ENCODE data around the gene PRKAG2.
"Not testable (repeated sequence)": the region's sequence is repeated elsewhere in the genome, so short reads cannot be mapped to it uniquely, and the experiment has no call there.

PRKAG2 gene

DNA sequence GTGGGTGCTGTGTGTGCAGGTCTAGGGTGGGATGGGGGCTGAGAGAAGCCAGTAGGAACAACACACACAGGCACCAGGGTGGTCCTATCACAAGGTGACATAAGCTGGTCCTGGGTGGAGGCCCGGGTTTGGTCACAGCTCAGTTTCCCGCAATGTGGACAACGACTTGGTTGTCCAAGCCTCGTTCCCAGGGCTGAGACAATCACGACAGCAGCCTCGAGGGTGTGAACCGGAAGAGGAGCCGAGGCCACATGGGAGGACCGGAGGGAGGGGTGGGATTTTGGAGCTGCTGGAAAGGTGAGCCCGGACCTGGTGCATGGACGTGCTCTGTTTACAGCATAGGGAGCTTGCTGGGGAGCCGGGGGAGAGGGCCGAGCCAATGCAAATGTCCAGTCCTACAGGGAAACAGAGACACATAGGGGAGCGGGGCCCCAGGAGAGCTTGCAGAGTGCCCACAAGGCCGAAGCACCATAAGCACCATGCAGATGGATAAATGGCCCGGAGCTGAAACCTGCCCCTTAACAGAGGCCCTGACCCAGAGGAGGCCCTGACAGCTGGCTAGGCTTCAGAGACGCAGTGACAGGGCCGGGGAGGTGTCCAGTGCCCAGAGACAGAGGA is 92.8 kb downstream of the PRKAG2 start:
- Mint-ChIP-seq H3K27me3 (no peaks in the 10 kb centered on the region), H3K36me3 (peaks cover 1% of the 10 kb centered on the region), H3K4me3 (no peak overlapping the region), H3K27ac (no peak overlapping the region), H3K4me1 (peaks cover 15% of the 10 kb centered on the region), H3K9me3 (no peaks in the 10 kb centered on the region)

- Mint-ChIP-seq H3K4me3 (peak overlapping the region; percentile 89), H3K27me3 (no peaks in the 10 kb centered on the region), H3K9me3 (no peaks in the 10 kb centered on the region), H3K4me1 (peaks cover 9% of the 10 kb centered on the region), H3K36me3 (peaks cover 6% of the 10 kb centered on the region), H3K27ac (peak overlapping the region; percentile 30)
Observed at GRCh38 chr7:151782598-151783448, 94.1 kb downstream of the PRKAG2 start.

- H3K9me3 Mint-ChIP-seq, H3K27me3 Mint-ChIP-seq, H3K36me3 Mint-ChIP-seq, H3K27ac Mint-ChIP-seq, H3K4me1 Mint-ChIP-seq: not testable (repeated sequence)
- peak overlapping the region; percentile 89 for H3K4me3 Mint-ChIP-seq
Observed at GRCh38 chr7:151782256-151782597, 94.7 kb downstream of the PRKAG2 start.

GRCh38 chr7:151781161-151781845 is 95.6 kb downstream of the PRKAG2 start:
- peaks cover 9% of the 10 kb centered on the region for H3K4me1 Mint-ChIP-seq
- H3K9me3 Mint-ChIP-seq = no peaks in the 10 kb centered on the region
- H3K27me3 Mint-ChIP-seq = no peaks in the 10 kb centered on the region
- no peak overlapping the region for H3K4me3 Mint-ChIP-seq
- H3K36me3 Mint-ChIP-seq = peaks cover 6% of the 10 kb centered on the region
- no peak overlapping the region for H3K27ac Mint-ChIP-seq

DNA sequence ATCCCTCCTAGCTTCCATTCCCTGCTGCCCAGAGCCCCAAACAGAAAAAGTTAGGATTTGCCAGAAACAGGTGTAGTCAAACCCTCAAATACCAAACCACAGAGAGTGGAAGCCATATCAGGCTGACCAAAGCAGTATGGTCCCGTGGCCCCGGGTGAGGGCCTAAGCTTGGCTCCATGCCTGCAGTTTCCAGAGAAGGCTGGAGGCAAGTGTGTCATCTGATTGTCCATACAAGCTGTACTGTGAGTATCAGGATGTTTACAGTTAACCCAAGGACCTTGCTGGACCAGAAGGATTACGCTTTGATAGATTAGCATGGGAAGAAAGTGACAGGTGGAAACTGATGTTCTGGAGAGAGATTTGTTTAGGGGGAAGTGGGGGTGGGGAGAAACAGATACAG is 96.3 kb downstream of the PRKAG2 start:
- Mint-ChIP-seq H3K36me3 (peaks cover 6% of the 10 kb centered on the region), H3K27ac (no peak overlapping the region), H3K27me3 (no peaks in the 10 kb centered on the region), H3K4me1 (peaks cover 9% of the 10 kb centered on the region), H3K4me3 (no peak overlapping the region), H3K9me3 (no peaks in the 10 kb centered on the region)

- Mint-ChIP-seq H3K36me3 (peaks cover 6% of the 10 kb centered on the region), H3K4me1 (peaks cover 11% of the 10 kb centered on the region), H3K27me3 (no peaks in the 10 kb centered on the region), H3K9me3 (no peaks in the 10 kb centered on the region), H3K4me3 (no peak overlapping the region), H3K27ac (no peak overlapping the region)
Observed at GRCh38 chr7:151779678-151780077, 97.2 kb downstream of the PRKAG2 start.

GRCh38 chr7:151779255-151779654 is 97.7 kb downstream of the PRKAG2 start:
- H3K9me3 Mint-ChIP-seq = no peaks in the 10 kb centered on the region
- H3K27ac Mint-ChIP-seq = no peak overlapping the region
- peaks cover 12% of the 10 kb centered on the region for H3K4me1 Mint-ChIP-seq
- no peaks in the 10 kb centered on the region for H3K27me3 Mint-ChIP-seq
- no peak overlapping the region for H3K4me3 Mint-ChIP-seq
- peaks cover 6% of the 10 kb centered on the region for H3K36me3 Mint-ChIP-seq

- H3K4me1 Mint-ChIP-seq = peaks cover 12% of the 10 kb centered on the region
- H3K27ac Mint-ChIP-seq = no peak overlapping the region
- no peaks in the 10 kb centered on the region for H3K9me3 Mint-ChIP-seq
- H3K36me3 Mint-ChIP-seq = peaks cover 6% of the 10 kb centered on the region
- H3K4me3 Mint-ChIP-seq = no peak overlapping the region
- no peaks in the 10 kb centered on the region for H3K27me3 Mint-ChIP-seq
Observed at GRCh38 chr7:151777908-151778670, 98.8 kb downstream of the PRKAG2 start.

DNA sequence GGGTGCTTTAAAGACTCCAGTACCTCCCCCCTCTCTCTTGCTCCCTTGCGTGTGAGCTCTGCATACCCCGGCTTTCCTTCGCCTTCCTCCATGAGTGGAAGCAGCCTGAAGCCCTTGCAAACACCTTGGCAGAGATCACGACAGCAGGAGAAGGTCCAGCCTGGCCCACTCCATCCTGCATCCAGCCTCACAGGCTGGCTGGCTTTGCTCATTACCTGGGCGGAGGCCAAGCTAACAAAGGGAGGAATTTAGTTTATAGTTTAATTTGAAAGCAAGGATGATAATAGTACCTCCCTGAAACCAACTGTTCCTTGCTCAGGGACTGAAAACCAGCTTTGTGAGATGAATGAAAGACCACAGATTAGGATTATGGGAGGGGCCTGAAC is 99.4 kb downstream of the PRKAG2 start:
- Mint-ChIP-seq H3K4me1 (peaks cover 9% of the 10 kb centered on the region), H3K4me3 (no peak overlapping the region)

DNA sequence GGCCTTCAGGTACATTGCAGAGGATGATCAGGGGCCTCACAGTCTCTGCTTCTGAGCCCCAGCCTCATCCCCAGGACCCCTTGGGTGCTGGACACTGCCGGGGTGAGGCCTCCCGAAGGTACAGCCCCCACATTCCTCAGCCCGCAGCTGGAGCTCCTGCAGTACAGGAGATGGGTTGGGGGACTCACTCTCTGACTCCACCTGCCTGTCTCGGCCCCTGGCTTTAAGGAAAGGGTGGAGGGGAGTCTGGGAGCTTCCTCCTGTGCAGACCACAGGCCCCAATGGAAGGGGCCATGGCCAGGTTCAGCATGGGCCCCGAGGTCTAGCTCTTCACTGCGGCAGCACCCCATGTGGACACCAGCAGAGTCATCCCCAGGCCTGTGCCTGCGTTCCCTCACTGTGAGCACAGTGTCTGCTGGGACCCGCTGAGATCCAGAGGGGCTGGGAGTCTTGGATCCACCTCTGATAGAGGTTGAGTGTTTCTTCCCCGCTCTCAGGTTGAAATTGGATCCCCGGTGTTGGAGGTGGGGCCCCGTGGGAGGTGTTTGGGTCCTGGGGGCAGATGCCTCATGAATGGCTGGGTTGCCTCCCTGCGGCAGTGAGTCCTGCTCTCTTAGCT is 99.9 kb downstream of the PRKAG2 start:
- no peak overlapping the region for H3K4me3 Mint-ChIP-seq
- H3K9me3 Mint-ChIP-seq = no peaks in the 10 kb centered on the region
- H3K27me3 Mint-ChIP-seq = no peaks in the 10 kb centered on the region
- H3K27ac Mint-ChIP-seq = no peak overlapping the region
- H3K4me1 Mint-ChIP-seq = peaks cover 9% of the 10 kb centered on the region
- peaks cover 6% of the 10 kb centered on the region for H3K36me3 Mint-ChIP-seq

More for the DNA sequence above, 99.4 kb downstream of the PRKAG2 start:
- peaks cover 6% of the 10 kb centered on the region for H3K36me3 Mint-ChIP-seq
- no peaks in the 10 kb centered on the region for H3K27me3 Mint-ChIP-seq
- H3K9me3 Mint-ChIP-seq = no peaks in the 10 kb centered on the region
- no peak overlapping the region for H3K27ac Mint-ChIP-seq

DNA sequence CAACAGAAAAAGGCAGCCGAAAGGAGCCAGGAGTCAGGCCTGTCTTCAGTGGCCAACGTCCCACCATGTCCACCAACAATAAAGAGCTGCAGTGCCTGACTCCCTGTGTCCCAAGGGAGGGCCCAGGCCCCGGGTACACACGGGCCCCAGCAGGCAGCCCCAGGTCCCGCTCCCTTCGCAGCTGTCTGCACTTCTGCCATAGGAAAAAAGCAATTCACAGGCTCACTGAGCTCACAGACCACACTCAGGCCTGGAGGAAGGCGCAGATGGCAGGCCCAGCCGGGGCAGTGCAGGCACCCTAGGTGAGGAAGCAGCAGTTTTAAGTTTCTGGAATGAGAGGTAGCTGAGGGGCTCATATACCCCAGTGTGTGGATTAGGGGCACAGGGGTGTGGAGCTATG is 100.5 kb downstream of the PRKAG2 start:
- no peaks in the 10 kb centered on the region for H3K9me3 Mint-ChIP-seq
- no peak overlapping the region for H3K27ac Mint-ChIP-seq
- H3K27me3 Mint-ChIP-seq = no peaks in the 10 kb centered on the region
- H3K36me3 Mint-ChIP-seq = peaks cover 6% of the 10 kb centered on the region
- no peak overlapping the region for H3K4me3 Mint-ChIP-seq
- peaks cover 12% of the 10 kb centered on the region for H3K4me1 Mint-ChIP-seq

DNA sequence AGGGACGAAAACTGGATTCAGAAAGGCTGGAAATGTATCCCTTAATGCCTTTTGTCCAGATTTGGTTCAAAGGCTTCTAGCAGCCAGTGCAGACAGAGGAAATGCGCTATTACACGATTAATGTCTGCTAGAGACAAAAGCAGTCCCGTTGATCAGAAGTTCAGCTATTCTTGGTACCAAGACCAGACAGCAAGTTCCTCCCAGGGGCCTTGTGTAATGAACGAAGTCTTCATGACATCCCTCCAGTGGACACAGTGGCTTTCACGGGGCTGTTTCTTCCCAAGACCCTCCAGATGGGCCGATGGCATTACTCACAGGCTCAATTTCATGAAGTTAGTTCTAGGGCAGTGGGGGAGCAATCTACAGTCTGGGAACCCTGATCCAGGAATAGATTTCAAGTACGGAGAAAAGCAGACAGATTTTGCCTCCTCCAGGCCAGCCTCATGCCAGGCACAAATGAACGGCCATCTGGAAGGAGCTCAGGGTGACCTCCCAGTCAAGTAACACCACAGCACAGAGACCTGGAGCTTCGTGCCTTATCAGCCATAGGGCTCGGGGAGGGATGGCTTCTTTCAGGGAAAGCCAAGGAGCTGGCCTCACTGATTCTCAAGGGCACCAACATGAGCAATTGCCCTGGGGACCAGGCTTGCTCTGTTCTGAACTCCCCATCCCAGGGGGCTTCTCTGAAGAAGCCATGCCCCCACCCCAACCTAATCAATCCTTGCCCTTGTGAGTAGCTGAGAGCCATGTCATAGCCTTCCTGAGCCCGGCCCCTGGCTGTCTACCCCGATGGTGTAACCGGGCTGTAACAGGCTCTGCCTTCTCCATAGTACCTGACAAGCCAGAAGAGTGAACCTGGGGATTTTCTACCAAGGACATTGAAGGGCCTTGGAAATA is 101.1 kb downstream of the PRKAG2 start:
- Mint-ChIP-seq H3K36me3 (peaks cover 6% of the 10 kb centered on the region), H3K4me3 (no peak overlapping the region), H3K4me1 (peaks cover 17% of the 10 kb centered on the region), H3K27me3 (no peaks in the 10 kb centered on the region), H3K9me3 (no peaks in the 10 kb centered on the region), H3K27ac (no peak overlapping the region)

- Mint-ChIP-seq H3K4me3 (no peak overlapping the region), H3K36me3 (peaks cover 6% of the 10 kb centered on the region), H3K9me3 (no peaks in the 10 kb centered on the region), H3K4me1 (peaks cover 23% of the 10 kb centered on the region), H3K27ac (no peak overlapping the region), H3K27me3 (no peaks in the 10 kb centered on the region)
Observed at GRCh38 chr7:151774951-151775350, 102.0 kb downstream of the PRKAG2 start.

DNA sequence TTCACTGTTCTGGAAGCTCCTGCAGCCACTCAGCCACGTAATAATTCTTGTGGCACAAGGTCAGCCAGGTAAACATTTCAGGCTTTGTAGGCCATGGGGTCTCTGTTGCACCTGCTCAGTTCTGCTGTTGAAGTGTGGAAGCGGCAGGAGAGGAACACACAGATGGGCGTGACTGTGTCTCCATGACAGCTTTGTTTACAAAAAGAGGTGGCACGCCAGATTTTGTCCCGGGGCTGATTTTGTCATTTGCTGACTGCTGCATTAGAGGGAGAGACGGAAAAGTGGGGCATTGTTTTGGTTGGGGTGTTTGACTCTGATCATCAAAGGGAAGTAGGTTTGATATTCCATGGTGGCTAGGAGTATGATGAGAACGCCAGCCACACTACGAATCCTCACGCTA is 103.1 kb downstream of the PRKAG2 start:
- Mint-ChIP-seq H3K9me3 (no peaks in the 10 kb centered on the region), H3K27ac (no peak overlapping the region), H3K4me3 (no peak overlapping the region), H3K27me3 (no peaks in the 10 kb centered on the region), H3K4me1 (peaks cover 35% of the 10 kb centered on the region), H3K36me3 (peaks cover 5% of the 10 kb centered on the region)

All from activated naive CD4-positive, alpha-beta T cell treated with anti-CD3 and anti-CD28 coated beads, Interleukin-2, amount 50 U/mL, for 24 hours (primary cell).